Keratinocyte (primary cell): ENCODE results near the gene GNLY. TPM values are rescaled to one million over a fixed set of nuclear protein-coding genes. Genes with fewer than 3 reads are reported as not detected.

Experiments used
- DNase-seq: peaks from one replicate; pipeline ENCODE4 v3.0.0-alpha.2; 2011; ENCODE audit warnings: low read depth, missing footprints, low spot score
- FAIRE-seq: peaks from 2 replicates; lab custom pipeline; 2011; peaks lifted over from hg19 to GRCh38; lab: Jason Lieb, UNC
- H2AFZ ChIP-seq: 2 replicates; pipeline ENCODE4 v1.6.0; 2012; ENCODE audit warnings: low read length, control low read depth, inconsistent platforms; ENCODE audit not compliant: control insufficient read depth
- H3K27ac ChIP-seq: 2 replicates; pipeline ENCODE4 v1.5.1; 2011; ENCODE audit warnings: low read length; ENCODE audit not compliant: control insufficient read depth, insufficient read depth
- H3K27me3 ChIP-seq: 3 replicates; pipeline ENCODE4 v1.6.0; 2011; ENCODE audit warnings: low read length; ENCODE audit not compliant: control insufficient read depth, insufficient read depth; ENCODE audit errors: extremely low read depth
- H3K36me3 ChIP-seq, 2 experiments: 2 replicates in 1 of 2; 3 replicates in 1 of 2; pipeline ENCODE4 v1.5.1; 2011; ENCODE audit warnings: low read length in 2 of 2, mild to moderate bottlenecking in 1 of 2; ENCODE audit not compliant: control insufficient read depth in 2 of 2, insufficient read depth in 2 of 2; ENCODE audit errors: extremely low read depth in 1 of 2
- H3K4me1 ChIP-seq: 3 replicates; pipeline ENCODE4 v1.5.1; 2011; ENCODE audit warnings: low read length; ENCODE audit not compliant: control insufficient read depth, insufficient read depth; ENCODE audit errors: extremely low read depth
- H3K4me2 ChIP-seq: 3 replicates; pipeline ENCODE4 v1.6.0; 2011; ENCODE audit warnings: low read depth, low read length; ENCODE audit not compliant: control insufficient read depth, insufficient read depth; ENCODE audit errors: extremely low read depth
- H3K4me3 ChIP-seq, 3 experiments: fragments of 200-600 bp in 1 of 3; sonication (generic) in 1 of 3; 2 replicates in 2 of 3; 3 replicates in 1 of 3; pipeline ENCODE4 v1.5.1; 2011 to 2016; ENCODE audit warnings: low read length in 3 of 3, mild to moderate bottlenecking in 3 of 3, control low read depth in 2 of 3, inconsistent platforms in 1 of 3, low read depth in 1 of 3, mixed read lengths in 1 of 3, mixed run types in 1 of 3, moderate library complexity in 1 of 3; ENCODE audit not compliant: control insufficient read depth in 2 of 3, insufficient read depth in 2 of 3; ENCODE audit errors: extremely low read depth in 1 of 3
- H3K79me2 ChIP-seq: 2 replicates; pipeline ENCODE4 v1.6.0; 2012; ENCODE audit warnings: low read length; ENCODE audit not compliant: control insufficient read depth, insufficient read depth
- H3K9ac ChIP-seq: 3 replicates; pipeline ENCODE4 v1.6.0; 2011; ENCODE audit warnings: low read length; ENCODE audit not compliant: control insufficient read depth, insufficient read depth; ENCODE audit errors: extremely low read depth
- H3K9me1 ChIP-seq: 3 replicates; pipeline ENCODE4 v1.6.0; 2011; ENCODE audit warnings: low read length; ENCODE audit not compliant: control insufficient read depth, insufficient read depth; ENCODE audit errors: extremely low read depth
- H3K9me3 ChIP-seq: 2 replicates; pipeline ENCODE4 v1.5.1; 2012; ENCODE audit warnings: low read depth, low read length; ENCODE audit not compliant: control insufficient read depth
- H4K20me1 ChIP-seq: 3 replicates; pipeline ENCODE4 v1.6.0; 2011; ENCODE audit warnings: low read length; ENCODE audit not compliant: control insufficient read depth, insufficient read depth; ENCODE audit errors: extremely low read depth
- EZH2 ChIP-seq: IDR thresholded peaks from one replicate; pipeline ENCODE4 v1.6.1; 2012; ENCODE audit warnings: inconsistent platforms, mild to moderate bottlenecking, low read length, moderate library complexity
- dilution Hi-C: fragments of 300-500 bp; cut with MboI; formaldehyde crosslinking; loops from one replicate; pipeline ENCODE4 v1.7.0; 2020; ENCODE audit warnings: low sequenced_read_pairs; ENCODE audit not compliant: extremely low pct_ligation_motif_present
- polyA plus RNA-seq, 5 experiments: library from polyadenylated mRNA; depleted of rRNA in 3 of 5; stranded (reverse) in 3 of 5; stranded (forward) in 1 of 5; unstranded in 1 of 5; fragments of >200 nt; gene quantifications; 1 replicate in 1 of 5; 2 replicates in 3 of 5; 3 replicates in 1 of 5; pipeline versions ENCODE4 v1.2.1 to v1.2.3, GENCODE V29; 2011 to 2012; ENCODE audit warnings: missing spikeins in 2 of 5, low read depth in 1 of 5, low replicate concordance in 1 of 5
- TF ChIP-seq, protein P1 (sequence below), 3 experiments: IDR thresholded peaks in 1 of 3; conservative IDR thresholded peaks in 1 of 3; optimal IDR thresholded peaks in 1 of 3; 2 replicates in 2 of 3; 3 replicates in 1 of 3; pipeline versions ENCODE3 to v1.5.1; 2011; ENCODE audit warnings: low read length in 3 of 3, mild to moderate bottlenecking in 3 of 3, moderate library complexity in 2 of 3, control low read depth in 1 of 3, inconsistent platforms in 1 of 3; ENCODE audit not compliant: insufficient read depth in 2 of 3; ENCODE audit errors: extremely low read depth in 1 of 3

Gene GNLY
- polyA plus RNA-seq, 1 donor (not counting 4 experiments of a cell fraction or from before 2014, with no cell fraction given) = not detected

GRCh38 chr2:85730686-85731230 is 36.6 kb downstream of the GNLY start:
- TF ChIP-seq, protein P1, sequence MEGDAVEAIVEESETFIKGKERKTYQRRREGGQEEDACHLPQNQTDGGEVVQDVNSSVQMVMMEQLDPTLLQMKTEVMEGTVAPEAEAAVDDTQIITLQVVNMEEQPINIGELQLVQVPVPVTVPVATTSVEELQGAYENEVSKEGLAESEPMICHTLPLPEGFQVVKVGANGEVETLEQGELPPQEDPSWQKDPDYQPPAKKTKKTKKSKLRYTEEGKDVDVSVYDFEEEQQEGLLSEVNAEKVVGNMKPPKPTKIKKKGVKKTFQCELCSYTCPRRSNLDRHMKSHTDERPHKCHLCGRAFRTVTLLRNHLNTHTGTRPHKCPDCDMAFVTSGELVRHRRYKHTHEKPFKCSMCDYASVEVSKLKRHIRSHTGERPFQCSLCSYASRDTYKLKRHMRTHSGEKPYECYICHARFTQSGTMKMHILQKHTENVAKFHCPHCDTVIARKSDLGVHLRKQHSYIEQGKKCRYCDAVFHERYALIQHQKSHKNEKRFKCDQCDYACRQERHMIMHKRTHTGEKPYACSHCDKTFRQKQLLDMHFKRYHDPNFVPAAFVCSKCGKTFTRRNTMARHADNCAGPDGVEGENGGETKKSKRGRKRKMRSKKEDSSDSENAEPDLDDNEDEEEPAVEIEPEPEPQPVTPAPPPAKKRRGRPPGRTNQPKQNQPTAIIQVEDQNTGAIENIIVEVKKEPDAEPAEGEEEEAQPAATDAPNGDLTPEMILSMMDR (optimal IDR thresholded peaks at IDR 0.05 in 1 of 3, IDR thresholded peaks at IDR 0.05 in 1 of 3, conservative IDR thresholded peaks at IDR 0.05 in 1 of 3; ENCODE audit: extremely low read depth in 1 of 3, insufficient read depth in 2 of 3, low read length in 3 of 3) = no peak
- no peak for TF ChIP-seq EZH2
- Histone ChIP-seq H3K79me2 (no peaks in the 10 kb centered on the region), H3K4me3 (no peak overlapping the region), H3K9me3 (no peaks in the 10 kb centered on the region), H3K36me3 (no peaks in the 10 kb centered on the region), H3K4me2 (no peak overlapping the region), H2AFZ (no peak overlapping the region), H4K20me1 (no peaks in the 10 kb centered on the region), H3K4me1 (no peaks in the 10 kb centered on the region), H3K9ac (no peak overlapping the region), H3K27me3 (peaks cover 31% of the 10 kb centered on the region), H3K9me1 (no peaks in the 10 kb centered on the region), H3K27ac (no peak overlapping the region)
- dilution Hi-C loops = no loop called here
- FAIRE-seq (no peak), DNase-seq (no peak)

GRCh38 chr2:85731606-85732005 is 37.4 kb downstream of the GNLY start:
- no peak overlapping the region for H3K4me2 ChIP-seq
- H3K27me3 ChIP-seq = peaks cover 31% of the 10 kb centered on the region

More at GRCh38 chr2:85731606-85732005, 37.4 kb downstream of the GNLY start:
- H3K27ac ChIP-seq = no peak overlapping the region
- no peaks in the 10 kb centered on the region for H4K20me1 ChIP-seq
- no peaks in the 10 kb centered on the region for H3K9me3 ChIP-seq
- no peak overlapping the region for H3K4me3 ChIP-seq
- H3K9ac ChIP-seq = no peak overlapping the region
- H3K9me1 ChIP-seq = no peaks in the 10 kb centered on the region
- H2AFZ ChIP-seq = no peak overlapping the region
- TF ChIP-seq, protein P1 (optimal IDR thresholded peaks at IDR 0.05 in 1 of 3, IDR thresholded peaks at IDR 0.05 in 1 of 3, conservative IDR thresholded peaks at IDR 0.05 in 1 of 3; ENCODE audit: extremely low read depth in 1 of 3, insufficient read depth in 2 of 3, low read length in 3 of 3) = no peak
- TF ChIP-seq EZH2 = no peak
- DNase-seq (no peak), FAIRE-seq (no peak)
- H3K4me1 ChIP-seq = no peaks in the 10 kb centered on the region
- H3K79me2 ChIP-seq = no peaks in the 10 kb centered on the region
- no peaks in the 10 kb centered on the region for H3K36me3 ChIP-seq
- dilution Hi-C loops = no loop called here
